Measurements from ENCODE around the gene YEATS4.

- TF ChIP-seq CTCF (IDR thresholded peaks at IDR 0.05) (no peak), USF2 (IDR thresholded peaks at IDR 0.05) (no peak), RAD21 (conservative IDR thresholded peaks at IDR 0.05 in 1 of 2, IDR thresholded peaks at IDR 0.05 in 1 of 2) (no peak)
These were observed 15.5 kb upstream of the YEATS4 start for GRCh38 chr12:69343885-69344612.

All from A549 (cell line).